Measurements from ENCODE around the gene MOB1B.
"Not testable (repeated sequence)": the region's sequence is repeated elsewhere in the genome, so short reads cannot be mapped to it uniquely, and the experiment has no call there.

Gene MOB1B

DNA sequence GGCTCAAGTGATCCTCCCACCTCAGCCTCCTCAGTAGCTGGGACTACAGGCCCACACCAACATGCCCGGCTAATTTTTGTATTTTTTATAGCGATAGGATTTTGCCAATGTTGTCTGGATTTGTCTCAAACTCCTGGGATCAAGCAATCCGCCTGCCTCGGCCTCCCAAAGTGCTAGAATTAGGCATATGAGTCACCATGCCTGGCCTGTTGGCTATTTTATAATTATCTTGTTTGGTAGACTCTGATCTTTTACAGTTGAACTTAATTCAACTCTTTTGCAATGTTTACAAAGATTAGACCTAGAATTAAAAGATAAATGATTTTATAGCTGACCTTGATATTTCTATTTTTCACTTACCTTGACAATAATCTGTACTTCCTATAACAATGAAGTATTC lies 109.3 kb downstream of the MOB1B start:
- no peak for DNase-seq

DNA sequence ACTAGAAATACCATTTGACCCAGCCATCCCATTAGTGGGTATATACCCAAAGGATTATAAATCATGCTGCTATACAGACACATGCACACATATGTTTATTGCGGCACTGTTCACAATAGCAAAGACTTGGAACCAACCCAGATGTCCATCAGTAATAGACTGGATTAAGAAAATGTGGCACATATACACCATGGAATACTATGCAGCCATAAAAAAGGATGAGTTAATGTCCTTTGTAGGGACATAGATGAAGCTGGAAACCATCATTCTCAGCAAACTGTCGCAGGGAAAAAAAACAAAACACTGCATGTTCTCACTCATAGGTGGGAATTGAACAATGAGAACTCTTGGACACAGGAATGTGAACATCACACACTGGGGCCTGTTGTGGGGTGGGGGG lies 115.2 kb downstream of the MOB1B start:
- not testable (repeated sequence) for DNase-seq

DNA sequence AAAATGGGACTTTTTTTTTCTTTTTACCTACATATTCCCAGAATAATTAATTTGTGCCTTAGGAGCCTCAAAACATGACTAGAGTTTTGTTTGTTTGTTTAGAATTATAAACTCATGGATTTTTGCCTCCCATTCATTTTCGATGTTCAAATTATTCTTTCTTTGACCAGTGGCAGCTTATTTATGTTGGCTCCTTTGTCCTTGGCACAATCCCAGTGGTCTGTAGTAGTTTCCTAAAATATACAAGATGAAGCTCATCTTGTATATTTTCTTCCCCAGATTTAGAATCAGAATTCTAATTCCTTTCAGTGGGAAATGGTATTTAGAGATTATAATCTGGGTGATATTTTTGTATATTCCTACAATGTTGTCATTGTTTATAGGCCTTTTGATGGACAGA lies 118.4 kb downstream of the MOB1B start:
- no peak for DNase-seq

DNA sequence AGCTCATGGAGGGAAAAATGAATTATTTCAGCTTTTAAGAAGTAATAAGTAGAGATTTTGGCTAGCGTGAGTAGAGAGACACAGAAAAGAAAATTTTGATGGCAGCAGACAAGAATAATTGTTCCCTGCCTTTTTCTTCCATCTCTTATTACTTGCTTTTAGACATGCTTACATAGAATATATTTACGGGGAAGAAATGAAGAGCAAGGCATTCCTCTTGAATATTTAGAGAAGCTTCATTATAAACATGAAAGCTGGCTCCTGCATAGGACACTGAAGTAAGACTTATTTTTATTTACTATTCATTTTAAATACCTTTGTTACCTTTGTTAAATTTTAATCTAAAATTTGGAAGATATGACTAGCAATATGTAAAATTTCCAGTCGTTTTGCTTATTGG lies 123.5 kb downstream of the MOB1B start:
- no peak for DNase-seq

DNA sequence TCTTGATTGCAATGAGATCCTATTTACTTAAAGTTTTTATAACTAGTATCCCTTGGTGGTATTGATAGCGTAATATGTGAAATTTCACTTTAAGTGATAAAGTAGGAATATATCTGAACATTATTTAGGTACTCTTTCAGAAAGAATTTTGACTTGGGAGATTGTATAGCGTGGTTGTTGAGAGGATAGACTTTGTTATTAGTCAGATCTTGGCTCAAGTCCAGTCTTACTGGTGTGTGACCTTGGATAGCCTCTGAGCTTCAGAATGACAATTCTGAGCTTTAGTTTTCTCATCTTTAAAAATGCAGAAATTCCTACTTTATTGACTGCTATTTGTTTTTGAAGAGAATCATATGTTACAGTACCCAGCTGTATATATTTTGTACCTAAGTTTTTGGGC lies 123.9 kb downstream of the MOB1B start:
- peak; percentile 3 for DNase-seq

DNA sequence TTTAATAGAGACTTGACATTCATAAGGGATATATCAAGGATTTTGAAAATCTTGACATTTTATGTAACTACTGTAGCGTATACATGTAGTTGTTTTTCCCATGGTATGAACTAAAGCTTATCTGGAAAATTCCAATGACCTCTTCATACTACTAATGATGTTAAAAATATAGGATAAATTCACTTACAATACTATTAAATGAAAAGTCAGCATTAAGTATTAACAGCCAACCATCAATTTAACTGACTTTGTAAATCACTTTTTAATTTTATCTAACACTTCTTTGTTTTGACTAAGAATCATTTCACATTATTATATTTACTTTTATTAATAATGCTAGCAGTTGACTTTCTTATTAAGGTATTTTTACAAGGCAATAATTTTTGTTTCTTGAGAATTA lies 125.4 kb downstream of the MOB1B start:
- no peak for DNase-seq

DNA sequence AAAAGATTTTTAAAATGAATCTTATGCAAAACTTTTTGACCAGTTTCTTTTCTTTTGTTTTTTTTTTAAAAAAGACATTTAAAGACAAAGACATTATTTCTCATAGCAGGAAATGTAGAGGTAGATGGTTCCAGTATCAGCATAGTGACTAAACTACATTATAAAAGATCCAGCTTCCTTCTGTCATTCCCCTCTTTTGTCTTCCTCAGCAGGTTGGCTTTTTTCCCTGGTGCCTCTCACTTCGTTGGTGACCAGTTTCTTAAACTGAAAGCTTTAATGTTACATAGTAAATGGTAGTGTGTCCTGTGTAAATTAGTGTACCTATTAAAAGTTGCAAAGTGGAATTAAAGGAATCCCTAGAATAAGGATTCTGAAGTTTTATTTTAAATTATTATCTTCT lies 127.3 kb downstream of the MOB1B start:
- DNase-seq = no peak

DNA sequence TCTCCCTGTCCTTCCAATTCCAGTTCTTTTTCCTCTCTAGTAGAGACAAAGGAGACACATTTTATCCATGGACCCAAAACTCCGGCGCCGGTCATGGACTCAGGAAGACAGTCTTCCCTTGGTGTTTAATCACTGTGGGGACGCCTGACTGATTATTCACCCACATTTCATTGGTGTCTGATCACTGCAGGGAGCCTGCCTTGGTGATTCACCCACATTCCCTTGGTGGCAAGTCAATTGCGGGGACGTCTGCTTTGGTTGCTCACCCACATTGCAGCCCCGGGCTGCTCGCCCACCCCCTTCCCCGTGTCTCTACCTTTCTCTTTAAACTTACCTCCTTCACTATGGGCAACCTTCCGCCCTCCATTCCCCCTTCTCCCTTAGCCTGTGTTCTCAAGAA lies 129.9 kb downstream of the MOB1B start:
- not testable (repeated sequence) for DNase-seq
